ENCODE data around the gene PSMC6. TPM values are rescaled to one million over a fixed set of nuclear protein-coding genes. Genes with fewer than 3 reads are reported as not detected.

PSMC6 gene
- total RNA-seq, 1 experiment from 2014 or later = 103 TPM

- H3K27ac ChIP-seq (ENCODE audit: insufficient read length, low read depth, low read length) = no peak overlapping the region
- H3K23ac ChIP-seq (ENCODE audit: insufficient read length, low read depth, low read length) = no peak overlapping the region
- H2BK5ac ChIP-seq (ENCODE audit: insufficient read length, low read length) = no peak overlapping the region
- H2BK15ac ChIP-seq (ENCODE audit: low read depth, low read length) = no peak overlapping the region
- H3K18ac ChIP-seq (ENCODE audit: insufficient read length, low read depth, low read length) = no peak overlapping the region
- no peaks in the 10 kb centered on the region for H3K79me2 ChIP-seq (ENCODE audit: insufficient read depth, low read length)
- H4K8ac ChIP-seq (replicated peaks; ENCODE audit: insufficient read length, low read depth, low read length) = no peak overlapping the region
- no CpG with 5 or more reads among the region's 6 CpGs for WGBS (ENCODE audit: extremely low coverage, insufficient read length, low lambda C conversion rate)
- H3K56ac ChIP-seq (ENCODE audit: insufficient read length, low read depth, low read length) = no peak overlapping the region
- Mint-ChIP-seq H3K4me3 (no peak overlapping the region), H3K27me3 (ENCODE audit: low read depth) (no peaks in the 10 kb centered on the region), H3K4me1 (no peaks in the 10 kb centered on the region), H3K27ac (no peak overlapping the region), H3K9me3 (no peaks in the 10 kb centered on the region), H3K36me3 (ENCODE audit: insufficient read depth in 1 of 3, low read depth in 3 of 3) (peaks cover 41 to 84% (median 72%) of the 10 kb centered on the region in 3 experiments; a peak in 6 of 7 replicates)
- no peak overlapping the region for H2BK120ac ChIP-seq (ENCODE audit: low read depth, low read length, poor library complexity, severe bottlenecking)
- no peaks in the 10 kb centered on the region for H3K23me2 ChIP-seq (ENCODE audit: insufficient read length, low read depth, low read length, poor library complexity, severe bottlenecking)
- no peak overlapping the region for H3K4ac ChIP-seq (ENCODE audit: low read depth, low read length)
- H2BK12ac ChIP-seq (ENCODE audit: insufficient read length, low read depth, low read length) = no peak overlapping the region
- no peak overlapping the region for H3T11ph ChIP-seq (ENCODE audit: low read length)
- H3K79me1 ChIP-seq (ENCODE audit: insufficient read depth, low read depth, low read length, poor library complexity, severe bottlenecking) = peaks cover 3% of the 10 kb centered on the region
- H3K4me2 ChIP-seq (ENCODE audit: insufficient read depth, insufficient read length, low read length) = no peak overlapping the region
- H3K9me3 ChIP-seq (ENCODE audit: control insufficient read depth, low read depth, low read length) = no peaks in the 10 kb centered on the region
- no peaks in the 10 kb centered on the region for H3K4me1 ChIP-seq (ENCODE audit: insufficient read depth, low read length)
- no peak overlapping the region for H4K91ac ChIP-seq (ENCODE audit: insufficient read length, low read depth, low read length)
- no peak overlapping the region for H2AK5ac ChIP-seq (ENCODE audit: insufficient read length, low read length)
- H3K27me3 ChIP-seq (ENCODE audit: insufficient read depth, low read length) = no peaks in the 10 kb centered on the region
- no peak for DNase-seq
- no peak overlapping the region for H2BK20ac ChIP-seq (ENCODE audit: low read depth, low read length, poor library complexity, severe bottlenecking)
- no peak overlapping the region for H3K9ac ChIP-seq (ENCODE audit: extremely low read depth, insufficient read length, low read length)
- no peak overlapping the region for H4K5ac ChIP-seq (ENCODE audit: insufficient read length, low read depth, low read length)
- H4K20me1 ChIP-seq (ENCODE audit: control insufficient read depth, insufficient read depth, insufficient read length) = no peaks in the 10 kb centered on the region
- no peak overlapping the region for H3K14ac ChIP-seq (ENCODE audit: insufficient read depth, low read length)
- no peak overlapping the region for H2AFZ ChIP-seq (ENCODE audit: low read length)
- no peak for TF ChIP-seq CTCF (conservative IDR thresholded peaks at IDR 0.05)
Measured at GRCh38 chr14:52716155-52716554, 9.2 kb downstream of the PSMC6 start.

Data from H9 (cell line).